Measurements from ENCODE around the gene SYNE3.

SYNE3 gene

DNA sequence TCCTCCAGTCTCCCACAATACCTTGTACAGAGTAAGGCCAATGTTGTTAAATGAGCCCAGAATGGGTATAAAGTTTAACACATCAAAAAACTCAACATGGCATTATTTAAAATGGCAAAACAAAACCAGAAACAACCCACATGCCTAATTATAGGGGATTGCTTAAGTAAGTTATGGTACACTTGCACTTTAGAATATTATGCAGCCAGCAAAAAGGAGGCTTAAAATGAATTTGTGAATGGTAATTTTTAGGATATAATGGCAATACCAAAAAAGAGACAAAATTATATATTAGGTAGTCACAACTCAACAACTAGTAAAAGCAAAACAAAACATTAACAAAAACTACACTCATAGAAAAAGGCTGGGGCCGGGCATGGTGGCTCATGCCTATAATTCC, 39.7 kb downstream of the SYNE3 start:
- in situ Hi-C loops (cut with HindIII; ENCODE audit: low pct_unique_long_range_greater_than_20kb, low sequenced_read_pairs) = no loop called here
- TF ChIP-seq JUND (IDR thresholded peaks at IDR 0.05; ENCODE audit: low read depth) = no peak
- DNase-seq (ENCODE audit: low read depth in 1 of 2, low spot score in 1 of 2) = no peak

DNA sequence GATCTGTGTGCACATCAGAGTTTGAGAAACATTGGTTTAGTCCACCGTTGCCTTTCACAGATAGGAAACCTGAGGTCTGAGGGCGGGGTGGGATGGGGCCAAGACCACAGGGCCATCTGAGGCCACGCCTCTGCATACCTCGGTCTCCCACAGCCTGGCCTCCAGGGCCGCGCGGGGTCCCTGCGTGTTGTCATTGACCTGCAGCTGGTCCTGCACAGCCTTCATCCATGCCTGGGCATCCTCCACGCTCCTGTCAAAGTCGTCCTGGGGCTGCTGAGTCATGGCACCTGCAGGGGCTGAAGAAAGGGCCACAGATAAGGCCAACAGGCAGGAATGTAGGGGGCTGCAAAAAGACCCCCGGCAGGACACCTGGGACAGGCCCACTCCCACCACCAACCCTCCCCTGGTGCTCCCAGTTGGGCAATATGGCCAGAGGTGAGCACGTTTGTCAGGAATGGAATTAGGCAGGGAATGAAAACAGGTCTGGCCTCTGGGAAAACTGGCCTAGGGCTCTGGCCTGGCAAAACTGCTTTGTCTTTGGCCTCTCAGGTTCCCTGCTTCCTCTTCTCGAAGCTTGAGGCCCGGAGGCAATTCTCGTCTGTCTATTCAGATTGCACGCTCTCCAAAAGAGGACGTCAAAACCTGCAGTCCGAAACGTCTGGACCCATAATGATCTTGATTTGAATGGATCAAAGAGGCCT, 40.8 kb downstream of the SYNE3 start:
- in situ Hi-C loops (cut with HindIII; ENCODE audit: low pct_unique_long_range_greater_than_20kb, low sequenced_read_pairs) = no loop called here
- no peak for TF ChIP-seq JUND (IDR thresholded peaks at IDR 0.05; ENCODE audit: low read depth)
- DNase-seq (ENCODE audit: low read depth in 1 of 2, low spot score in 1 of 2) = peak in 1 of 2 experiments; percentile 63

GRCh38 chr14:95474941-95475340, 41.5 kb downstream of the SYNE3 start:
- no peak for DNase-seq (ENCODE audit: low read depth in 1 of 2, low spot score in 1 of 2)
- TF ChIP-seq JUND (IDR thresholded peaks at IDR 0.05; ENCODE audit: low read depth) = no peak
- in situ Hi-C loops (cut with HindIII; ENCODE audit: low pct_unique_long_range_greater_than_20kb, low sequenced_read_pairs) = no loop called here

DNA sequence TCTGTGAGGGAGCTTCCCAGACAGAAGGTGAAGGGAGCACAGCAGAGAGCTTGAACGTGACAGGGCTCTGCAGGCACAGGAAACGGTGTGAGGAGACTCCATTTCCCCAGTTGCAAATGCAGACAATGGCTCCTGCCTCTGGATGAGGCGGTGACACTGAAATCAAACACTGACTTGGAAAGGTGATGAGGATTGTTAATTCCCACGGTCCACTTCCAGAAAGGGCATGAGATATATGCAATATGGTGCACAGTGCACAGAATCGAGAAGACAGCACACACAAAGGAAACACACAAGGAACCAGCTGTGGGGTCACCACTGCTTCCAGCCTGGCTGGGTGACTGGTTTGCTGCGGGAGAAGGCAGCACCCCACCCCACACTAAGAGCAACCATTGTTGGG, 42.0 kb downstream of the SYNE3 start:
- no peak for TF ChIP-seq JUND (IDR thresholded peaks at IDR 0.05; ENCODE audit: low read depth)
- in situ Hi-C loops (cut with HindIII; ENCODE audit: low pct_unique_long_range_greater_than_20kb, low sequenced_read_pairs) = no loop called here
- no peak for DNase-seq (ENCODE audit: low read depth in 1 of 2, low spot score in 1 of 2)

DNA sequence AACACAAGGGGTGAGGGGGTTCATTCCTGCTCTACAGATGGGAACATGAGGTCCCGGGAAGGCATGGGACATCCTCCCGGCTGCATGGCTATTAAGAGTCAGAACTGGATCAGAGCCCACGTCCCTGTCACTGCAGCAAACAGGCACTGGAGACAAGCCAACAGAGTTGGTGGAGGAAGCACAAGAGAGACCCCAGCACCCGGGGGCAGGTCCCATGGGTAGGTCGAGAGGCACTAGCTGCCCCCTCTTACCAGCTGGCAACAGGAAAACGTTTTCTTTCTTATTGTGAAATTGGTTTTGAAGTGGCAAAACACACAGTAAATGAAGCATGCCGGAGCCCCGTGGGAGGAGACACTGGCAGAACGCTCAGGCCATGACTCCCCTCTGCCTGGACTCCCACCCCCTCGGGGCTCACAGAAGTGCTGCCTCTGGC, 43.6 kb downstream of the SYNE3 start:
- TF ChIP-seq JUND (IDR thresholded peaks at IDR 0.05; ENCODE audit: low read depth) = no peak
- in situ Hi-C loops (cut with HindIII; ENCODE audit: low pct_unique_long_range_greater_than_20kb, low sequenced_read_pairs) = no loop called here
- no peak for DNase-seq (ENCODE audit: low read depth in 1 of 2, low spot score in 1 of 2)

DNA sequence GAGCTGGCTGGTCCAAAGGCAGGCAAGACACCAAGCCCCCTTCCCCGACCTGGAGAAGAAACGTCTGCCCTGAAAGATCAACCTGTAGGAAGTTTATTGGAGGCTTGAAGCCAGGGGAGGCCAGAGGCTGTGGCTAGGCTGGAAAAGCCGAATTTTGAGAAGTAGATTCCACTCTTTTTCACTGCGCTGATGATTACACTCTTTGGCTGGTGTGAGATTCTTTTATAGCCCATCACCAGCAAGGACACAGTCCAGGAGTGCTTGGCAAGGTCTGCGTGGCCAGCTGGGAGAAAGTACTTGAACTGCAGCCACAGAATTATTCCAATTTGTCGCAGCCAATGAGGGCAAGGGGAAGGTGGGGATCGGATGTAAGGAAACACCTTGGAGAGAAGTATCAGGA, 45.0 kb downstream of the SYNE3 start:
- in situ Hi-C loops (cut with HindIII; ENCODE audit: low pct_unique_long_range_greater_than_20kb, low sequenced_read_pairs) = no loop called here
- no peak for TF ChIP-seq JUND (IDR thresholded peaks at IDR 0.05; ENCODE audit: low read depth)
- no peak for DNase-seq (ENCODE audit: low read depth in 1 of 2, low spot score in 1 of 2)

DNA sequence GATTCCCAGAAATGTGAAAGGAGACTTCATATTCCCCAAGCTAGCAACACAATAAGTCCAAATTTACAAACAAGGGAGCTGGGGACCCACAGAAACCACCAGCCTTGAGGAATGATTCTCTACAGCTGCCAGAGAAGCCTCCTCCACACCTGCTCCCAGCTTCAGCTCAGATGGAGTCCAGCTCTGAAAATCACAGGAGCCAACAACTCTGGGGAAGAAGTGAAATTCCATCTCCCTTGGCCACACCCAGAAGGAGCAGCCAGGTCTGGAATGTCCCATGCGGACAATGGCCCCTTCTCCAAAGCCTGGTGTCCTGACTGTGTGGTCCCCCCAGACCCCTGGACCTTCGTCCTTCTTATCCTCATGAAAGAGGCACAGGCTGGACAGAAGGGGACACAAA, 45.4 kb downstream of the SYNE3 start:
- in situ Hi-C loops (cut with HindIII; ENCODE audit: low pct_unique_long_range_greater_than_20kb, low sequenced_read_pairs) = no loop called here
- DNase-seq (ENCODE audit: low read depth in 1 of 2, low spot score in 1 of 2) = no peak
- no peak for TF ChIP-seq JUND (IDR thresholded peaks at IDR 0.05; ENCODE audit: low read depth)

GRCh38 chr14:95469134-95469481, 47.3 kb downstream of the SYNE3 start:
- in situ Hi-C loops (cut with HindIII; ENCODE audit: low pct_unique_long_range_greater_than_20kb, low sequenced_read_pairs) = no loop called here
- TF ChIP-seq JUND (IDR thresholded peaks at IDR 0.05; ENCODE audit: low read depth) = no peak
- DNase-seq (ENCODE audit: low read depth in 1 of 2, low spot score in 1 of 2) = no peak

DNA sequence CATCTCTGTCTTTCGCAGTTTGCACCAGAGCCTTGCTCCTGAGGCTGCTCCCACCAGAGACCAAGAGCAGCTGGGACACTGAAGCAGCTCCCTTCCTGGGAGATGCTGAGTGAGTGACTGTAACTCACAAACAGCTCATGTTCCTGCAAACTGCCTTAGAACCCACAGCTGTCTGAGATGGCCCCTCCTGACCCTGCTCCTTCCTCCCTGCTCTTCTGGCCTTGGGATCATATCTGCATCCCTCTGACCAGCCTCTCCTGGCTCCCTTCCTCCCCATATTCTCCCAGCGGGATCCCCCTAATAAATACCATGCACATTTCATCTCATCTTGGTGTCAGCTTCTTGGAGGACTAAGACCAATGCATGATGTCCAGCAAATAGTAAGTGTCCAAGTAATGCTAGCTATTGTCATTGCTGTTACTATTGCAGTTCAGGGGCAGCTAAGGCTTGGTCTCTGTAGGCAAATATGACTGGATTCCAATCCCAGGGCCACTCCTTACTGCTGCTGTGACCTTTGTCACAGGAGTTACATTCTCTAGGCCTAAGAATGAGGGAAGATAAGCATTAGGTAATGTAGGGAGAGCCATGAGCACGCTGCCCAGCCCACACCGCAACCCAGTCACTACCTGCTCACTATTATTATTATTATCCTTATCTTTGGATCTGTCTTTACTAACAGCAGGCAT, 47.9 kb downstream of the SYNE3 start:
- DNase-seq (ENCODE audit: low read depth in 1 of 2, low spot score in 1 of 2) = no peak
- in situ Hi-C loops (cut with HindIII; ENCODE audit: low pct_unique_long_range_greater_than_20kb, low sequenced_read_pairs) = no loop called here
- no peak for TF ChIP-seq JUND (IDR thresholded peaks at IDR 0.05; ENCODE audit: low read depth)

- DNase-seq (ENCODE audit: low read depth in 1 of 2, low spot score in 1 of 2) = no peak
- in situ Hi-C loops (cut with HindIII; ENCODE audit: low pct_unique_long_range_greater_than_20kb, low sequenced_read_pairs) = no loop called here
- no peak for TF ChIP-seq JUND (IDR thresholded peaks at IDR 0.05; ENCODE audit: low read depth)
These were observed 48.8 kb downstream of the SYNE3 start for GRCh38 chr14:95467657-95468056.

GRCh38 chr14:95467232-95467631, 49.2 kb downstream of the SYNE3 start:
- in situ Hi-C loops (cut with HindIII; ENCODE audit: low pct_unique_long_range_greater_than_20kb, low sequenced_read_pairs) = no loop called here
- DNase-seq (ENCODE audit: low read depth in 1 of 2, low spot score in 1 of 2) = no peak
- TF ChIP-seq JUND (IDR thresholded peaks at IDR 0.05; ENCODE audit: low read depth) = no peak
